ENCODE results near the gene ZNF333. TPM values are rescaled to one million over a fixed set of nuclear protein-coding genes. Genes with fewer than 3 reads are reported as not detected.

The ZNF333 gene
- total RNA-seq, 2 donors from 2014 or later: 17.3 to 27.5 TPM

DNA sequence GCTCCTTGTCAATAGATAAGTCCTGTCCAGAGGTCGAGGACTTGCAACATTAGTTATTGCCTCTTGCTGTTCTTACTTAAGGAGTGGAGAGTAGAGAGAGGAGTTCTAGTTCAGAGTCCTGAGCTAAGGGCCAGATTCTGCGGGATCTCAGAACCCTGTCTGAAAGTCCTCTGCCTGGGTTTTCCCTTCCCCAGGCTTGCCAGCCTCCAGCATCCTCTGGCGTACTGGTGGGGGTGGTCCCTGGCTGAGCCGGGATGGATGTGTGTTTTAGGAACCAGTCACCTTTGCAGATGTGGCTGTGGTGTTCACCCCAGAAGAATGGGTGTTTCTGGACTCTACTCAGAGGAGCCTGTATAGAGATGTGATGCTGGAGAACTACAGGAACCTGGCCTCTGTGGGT, 26.0 kb downstream of the ZNF333 start:
- ATAC-seq (replicated peaks in 1 of 2): no peak
- Mint-ChIP-seq H3K4me1 (ENCODE audit: low read depth) (no peaks in the 10 kb centered on the region), H3K36me3 (ENCODE audit: insufficient read depth in 2 of 2) (peaks cover 61 to 85% of the 10 kb centered on the region in 2 donors), H3K9me3 (peaks cover 25 to 42% of the 10 kb centered on the region in 2 donors), H3K27ac (no peak overlapping the region), H3K4me3 (no peak overlapping the region), H3K27me3 (ENCODE audit: low read depth) (no peaks in the 10 kb centered on the region)
- no peak for DNase-seq

DNA sequence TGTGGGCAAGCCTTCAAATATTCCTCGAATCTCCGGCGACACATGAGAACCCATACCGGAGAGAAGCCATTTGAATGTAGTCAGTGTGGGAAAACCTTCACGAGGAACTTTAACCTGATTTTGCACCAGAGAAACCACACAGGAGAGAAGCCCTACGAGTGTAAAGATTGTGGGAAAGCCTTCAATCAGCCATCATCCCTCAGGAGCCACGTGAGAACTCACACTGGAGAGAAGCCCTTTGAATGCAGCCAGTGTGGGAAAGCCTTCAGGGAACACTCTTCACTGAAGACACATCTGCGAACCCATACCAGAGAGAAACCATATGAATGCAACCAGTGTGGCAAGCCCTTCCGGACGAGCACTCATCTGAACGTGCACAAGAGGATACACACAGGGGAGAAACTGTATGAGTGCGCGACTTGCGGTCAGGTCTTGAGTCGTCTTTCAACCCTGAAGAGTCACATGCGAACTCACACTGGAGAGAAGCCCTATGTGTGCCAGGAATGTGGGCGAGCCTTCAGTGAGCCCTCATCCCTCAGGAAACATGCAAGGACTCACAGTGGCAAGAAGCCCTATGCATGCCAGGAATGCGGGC, 28.8 kb downstream of the ZNF333 start:
- no peaks in the 10 kb centered on the region for H3K4me1 Mint-ChIP-seq (ENCODE audit: low read depth)
- no peaks in the 10 kb centered on the region for H3K27me3 Mint-ChIP-seq (ENCODE audit: low read depth)
- peaks cover 25 to 37% of the 10 kb centered on the region in 2 donors for H3K9me3 Mint-ChIP-seq
- DNase-seq: no peak
- H3K4me3 Mint-ChIP-seq: no peak overlapping the region
- H3K36me3 Mint-ChIP-seq (ENCODE audit: insufficient read depth in 2 of 2): peaks cover 60 to 84% of the 10 kb centered on the region in 2 donors
- ATAC-seq (replicated peaks in 1 of 2): no peak
- H3K27ac Mint-ChIP-seq: no peak overlapping the region

DNA sequence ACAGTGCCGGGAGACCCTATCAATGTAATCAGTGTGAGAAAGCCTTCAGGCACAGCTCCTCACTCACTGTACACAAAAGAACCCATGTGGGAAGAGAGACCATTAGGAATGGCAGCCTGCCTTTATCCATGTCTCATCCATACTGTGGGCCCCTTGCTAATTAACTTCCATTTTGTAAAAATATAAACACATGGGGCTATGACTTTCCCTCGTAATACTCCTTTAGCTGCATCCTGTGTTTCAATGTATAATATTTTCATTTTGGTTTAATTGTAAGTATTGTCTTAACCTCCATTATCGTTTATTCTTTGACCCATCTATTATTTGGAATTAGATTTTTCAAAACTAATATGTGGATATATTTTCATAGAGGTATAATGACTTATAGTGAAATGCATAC, 29.3 kb downstream of the ZNF333 start:
- H3K4me1 Mint-ChIP-seq (ENCODE audit: low read depth): no peaks in the 10 kb centered on the region
- ATAC-seq (replicated peaks in 1 of 2) (no peak), DNase-seq (no peak)
- no peaks in the 10 kb centered on the region for H3K27me3 Mint-ChIP-seq (ENCODE audit: low read depth)
- no peak overlapping the region for H3K27ac Mint-ChIP-seq
- peaks cover 27 to 38% of the 10 kb centered on the region in 2 donors for H3K9me3 Mint-ChIP-seq
- H3K36me3 Mint-ChIP-seq (ENCODE audit: insufficient read depth in 2 of 2): peaks cover 56 to 80% of the 10 kb centered on the region in 2 donors
- H3K4me3 Mint-ChIP-seq: no peak overlapping the region

DNA sequence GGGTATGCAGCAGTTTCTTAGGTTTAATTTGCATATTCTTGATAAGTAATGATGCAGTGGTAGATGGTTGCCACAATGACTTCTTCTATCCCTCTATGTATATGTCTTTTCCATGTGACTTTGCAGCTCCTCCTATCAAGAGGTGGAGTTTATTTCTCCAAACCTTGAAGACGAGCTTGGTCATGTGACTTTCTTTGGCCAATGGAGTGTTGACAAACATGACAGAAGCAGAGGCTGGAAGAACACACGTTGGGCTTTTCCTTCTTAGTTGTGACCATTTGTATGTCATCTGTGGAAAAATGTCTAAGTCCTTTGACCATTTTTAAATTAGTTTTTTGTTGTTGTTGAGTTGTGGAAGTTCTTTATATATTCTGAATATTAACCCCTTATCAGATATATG, 32.3 kb downstream of the ZNF333 start:
- DNase-seq (no peak), ATAC-seq (replicated peaks in 1 of 2) (no peak)
- Mint-ChIP-seq H3K4me1 (ENCODE audit: low read depth) (no peaks in the 10 kb centered on the region), H3K9me3 (peaks cover 27 to 41% of the 10 kb centered on the region in 2 donors), H3K4me3 (no peak overlapping the region), H3K36me3 (ENCODE audit: insufficient read depth in 2 of 2) (peaks cover 46 to 65% of the 10 kb centered on the region in 2 donors), H3K27me3 (ENCODE audit: low read depth) (no peaks in the 10 kb centered on the region), H3K27ac (no peak overlapping the region)

DNA sequence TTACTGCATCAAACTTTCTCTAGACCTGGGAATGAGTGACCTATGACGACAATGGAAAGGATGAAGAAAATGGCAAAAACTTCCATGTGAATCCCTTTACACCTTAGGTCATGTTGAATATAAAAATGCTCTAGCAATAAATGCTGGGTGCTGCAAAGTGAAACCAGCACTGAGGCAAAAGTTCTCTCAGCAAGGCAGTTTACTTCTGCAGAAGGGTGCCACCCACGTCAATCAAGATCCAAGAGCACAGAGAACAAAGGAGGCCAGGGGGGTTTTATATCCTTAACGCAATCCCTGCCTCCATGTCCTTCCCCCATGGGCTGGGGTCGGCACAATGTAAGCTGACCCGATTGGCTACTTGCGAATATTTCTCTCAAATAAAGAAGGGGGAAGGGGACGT, 38.7 kb downstream of the ZNF333 start:
- peaks cover 21 to 33% of the 10 kb centered on the region in 2 donors for H3K9me3 Mint-ChIP-seq
- H3K27ac Mint-ChIP-seq: no peak overlapping the region
- H3K36me3 Mint-ChIP-seq (ENCODE audit: insufficient read depth in 2 of 2): peaks cover 20 to 26% of the 10 kb centered on the region in 2 donors
- no peaks in the 10 kb centered on the region for H3K4me1 Mint-ChIP-seq (ENCODE audit: low read depth)
- no peaks in the 10 kb centered on the region for H3K27me3 Mint-ChIP-seq (ENCODE audit: low read depth)
- DNase-seq (no peak), ATAC-seq (replicated peaks in 1 of 2) (no peak)
- no peak overlapping the region for H3K4me3 Mint-ChIP-seq

DNA sequence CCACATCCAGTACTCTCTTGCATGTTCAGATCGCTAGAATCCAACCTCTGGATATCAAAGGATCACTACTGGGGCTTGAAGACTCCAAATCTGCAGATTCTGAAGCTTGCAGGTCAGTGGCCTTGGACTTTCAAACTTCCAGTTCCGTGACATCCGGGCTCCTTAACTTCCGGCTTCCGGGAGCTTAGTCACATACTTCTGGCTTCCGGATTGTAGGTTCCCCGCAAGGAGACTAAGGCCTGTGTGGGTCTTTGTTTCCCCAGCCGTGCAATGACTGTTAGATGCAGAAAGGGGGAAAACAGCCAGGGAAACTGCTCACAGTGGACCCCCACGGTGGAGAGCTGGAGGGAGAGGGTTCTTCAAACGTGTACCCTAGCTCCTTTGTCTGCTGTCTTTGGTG, 41.4 kb downstream of the ZNF333 start:
- peaks cover 13 to 19% of the 10 kb centered on the region in 2 donors for H3K36me3 Mint-ChIP-seq (ENCODE audit: insufficient read depth in 2 of 2)
- H3K27me3 Mint-ChIP-seq (ENCODE audit: low read depth): no peaks in the 10 kb centered on the region
- no peak overlapping the region for H3K27ac Mint-ChIP-seq
- peaks cover 15 to 20% of the 10 kb centered on the region in 2 donors for H3K9me3 Mint-ChIP-seq
- no peak for ATAC-seq (replicated peaks in 1 of 2)
- no peaks in the 10 kb centered on the region for H3K4me1 Mint-ChIP-seq (ENCODE audit: low read depth)
- DNase-seq: no peak
- H3K4me3 Mint-ChIP-seq: no peak overlapping the region

DNA sequence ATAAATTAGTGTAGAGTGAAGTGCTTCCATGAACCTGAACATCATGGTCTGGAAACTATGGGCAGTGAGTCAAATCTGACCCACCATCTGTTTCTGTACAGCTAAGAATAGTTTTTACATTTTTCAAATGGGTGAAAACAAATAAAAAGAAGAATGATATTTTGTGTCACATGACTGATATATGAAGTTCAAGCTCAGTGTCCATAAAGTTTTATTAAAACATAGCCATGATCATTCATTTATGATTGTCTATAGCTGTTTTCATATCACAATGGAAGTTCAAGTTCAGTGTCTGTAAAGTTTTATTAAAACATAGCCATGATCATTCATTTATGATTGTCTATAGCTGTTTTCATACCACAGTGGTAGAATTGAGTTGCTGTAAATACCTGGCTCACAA, 42.7 kb downstream of the ZNF333 start:
- DNase-seq: no peak
- H3K4me3 Mint-ChIP-seq: no peak overlapping the region
- H3K27ac Mint-ChIP-seq: no peak overlapping the region
- peaks cover 9 to 13% of the 10 kb centered on the region in 2 donors for H3K9me3 Mint-ChIP-seq
- no peak for ATAC-seq (replicated peaks in 1 of 2)
- no peaks in the 10 kb centered on the region for H3K4me1 Mint-ChIP-seq (ENCODE audit: low read depth)
- no peaks in the 10 kb centered on the region for H3K27me3 Mint-ChIP-seq (ENCODE audit: low read depth)
- peaks cover 7 to 13% of the 10 kb centered on the region in 2 donors for H3K36me3 Mint-ChIP-seq (ENCODE audit: insufficient read depth in 2 of 2)

DNA sequence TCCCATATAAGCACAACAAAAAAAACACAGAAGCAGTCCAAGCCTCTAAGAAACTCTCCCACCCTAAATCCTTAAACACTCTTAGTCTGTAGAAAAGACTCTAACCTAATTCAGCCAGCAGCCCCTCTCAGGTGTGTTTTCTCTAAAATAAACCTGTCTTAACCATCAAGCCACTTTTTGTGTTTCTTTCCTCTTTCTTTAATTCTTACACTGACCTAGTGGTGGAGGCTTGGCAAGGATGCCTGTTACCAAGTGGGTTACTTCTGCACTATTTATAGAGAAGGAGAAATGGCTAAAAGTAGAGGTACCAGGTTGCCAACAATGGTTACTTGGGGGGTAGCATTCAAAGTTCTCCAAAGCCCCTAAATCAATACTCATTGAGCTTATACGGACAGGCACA, 43.7 kb downstream of the ZNF333 start:
- DNase-seq (no peak), ATAC-seq (replicated peaks in 1 of 2) (no peak)
- Mint-ChIP-seq H3K4me3 (no peak overlapping the region), H3K9me3 (peaks cover 6 to 8% of the 10 kb centered on the region in 2 donors), H3K27ac (no peak overlapping the region), H3K36me3 (ENCODE audit: insufficient read depth in 2 of 2) (peaks cover 3 to 8% of the 10 kb centered on the region in 2 donors), H3K27me3 (ENCODE audit: low read depth) (no peaks in the 10 kb centered on the region), H3K4me1 (ENCODE audit: low read depth) (no peaks in the 10 kb centered on the region)

DNA sequence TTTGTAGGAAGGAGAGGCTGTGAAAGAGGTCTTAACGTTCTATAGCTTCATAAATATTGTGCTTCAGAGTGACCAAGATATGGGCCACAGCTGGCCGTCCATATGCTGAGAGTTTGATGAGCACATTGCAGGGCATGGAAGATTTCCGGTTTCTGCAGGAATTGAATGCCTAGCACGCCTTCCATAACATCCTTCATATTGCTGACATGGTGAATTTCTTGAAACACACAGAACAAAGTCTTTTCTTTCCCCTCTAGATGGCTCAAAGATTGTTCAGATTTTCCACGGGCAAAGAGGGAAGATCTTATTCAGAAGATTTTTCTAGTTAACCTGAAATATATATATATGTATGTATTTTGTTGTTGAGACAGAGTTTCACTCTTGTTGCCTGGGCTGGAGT, 46.1 kb downstream of the ZNF333 start:
- H3K4me1 Mint-ChIP-seq (ENCODE audit: low read depth): no peaks in the 10 kb centered on the region
- H3K36me3 Mint-ChIP-seq (ENCODE audit: insufficient read depth in 2 of 2): peaks cover 0 to 2% of the 10 kb centered on the region in 2 donors
- no peak overlapping the region for H3K27ac Mint-ChIP-seq

DNA sequence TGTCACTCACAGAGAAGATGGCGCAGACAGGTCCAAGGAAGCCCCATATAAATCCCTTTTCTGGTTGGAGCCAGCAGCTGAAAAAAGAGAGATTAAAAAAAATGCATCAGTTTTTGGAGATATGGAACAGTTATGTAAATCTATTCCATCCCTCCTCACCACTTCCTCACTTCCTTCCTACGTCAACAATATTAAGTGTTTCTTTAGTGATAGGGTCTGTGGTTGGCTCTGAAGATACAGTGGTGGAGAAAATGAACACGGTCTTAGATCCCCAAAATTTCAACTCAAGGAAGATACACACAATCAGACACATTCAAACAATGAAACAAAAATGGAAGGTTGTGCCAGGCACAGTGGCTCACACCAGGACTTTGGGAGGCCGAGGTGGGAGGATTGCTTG, 57.0 kb downstream of the ZNF333 start:
- H3K27me3 Mint-ChIP-seq (ENCODE audit: low read depth): no peaks in the 10 kb centered on the region
- H3K4me3 Mint-ChIP-seq: no peak overlapping the region
- H3K4me1 Mint-ChIP-seq (ENCODE audit: low read depth): no peaks in the 10 kb centered on the region
- ATAC-seq (replicated peaks in 1 of 2) (no peak), DNase-seq (no peak)
- H3K27ac Mint-ChIP-seq: no peak overlapping the region
- peaks cover 0 to 2% of the 10 kb centered on the region in 2 donors for H3K9me3 Mint-ChIP-seq
- no peaks in the 10 kb centered on the region for H3K36me3 Mint-ChIP-seq (ENCODE audit: insufficient read depth in 2 of 2)

More for the DNA sequence above, 46.1 kb downstream of the ZNF333 start:
- no peak for ATAC-seq (replicated peaks in 1 of 2)
- no peak for DNase-seq
- H3K9me3 Mint-ChIP-seq: peaks cover 2 to 3% of the 10 kb centered on the region in 2 donors
- H3K27me3 Mint-ChIP-seq (ENCODE audit: low read depth): no peaks in the 10 kb centered on the region
- H3K4me3 Mint-ChIP-seq: no peak overlapping the region

DNA sequence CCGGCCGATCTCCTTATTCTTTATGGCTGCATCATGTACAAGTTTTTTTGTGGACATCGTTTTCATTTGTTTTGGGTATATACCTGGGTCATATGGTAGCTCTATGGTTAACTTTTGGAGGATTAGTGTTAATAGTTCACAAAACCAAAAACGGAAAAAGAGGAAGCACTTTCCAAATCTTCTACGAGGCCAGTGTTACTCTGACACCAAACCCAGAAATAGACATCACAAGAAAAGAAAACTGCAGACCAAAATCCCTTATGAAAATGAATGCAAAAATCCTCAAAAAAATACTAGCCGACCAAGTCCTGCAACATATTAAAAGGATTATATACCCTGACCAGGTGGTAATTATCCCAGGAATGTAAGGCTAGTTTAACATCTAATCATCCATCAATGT, 58.8 kb downstream of the ZNF333 start:
- H3K4me1 Mint-ChIP-seq (ENCODE audit: low read depth): no peaks in the 10 kb centered on the region
- H3K9me3 Mint-ChIP-seq: peaks cover 0 to 2% of the 10 kb centered on the region in 2 donors
- no peak for DNase-seq
- no peaks in the 10 kb centered on the region for H3K27me3 Mint-ChIP-seq (ENCODE audit: low read depth)
- no peak overlapping the region for H3K27ac Mint-ChIP-seq
- H3K4me3 Mint-ChIP-seq: no peak overlapping the region
- H3K36me3 Mint-ChIP-seq (ENCODE audit: insufficient read depth in 2 of 2): no peaks in the 10 kb centered on the region
- ATAC-seq (replicated peaks in 1 of 2): no peak

DNA sequence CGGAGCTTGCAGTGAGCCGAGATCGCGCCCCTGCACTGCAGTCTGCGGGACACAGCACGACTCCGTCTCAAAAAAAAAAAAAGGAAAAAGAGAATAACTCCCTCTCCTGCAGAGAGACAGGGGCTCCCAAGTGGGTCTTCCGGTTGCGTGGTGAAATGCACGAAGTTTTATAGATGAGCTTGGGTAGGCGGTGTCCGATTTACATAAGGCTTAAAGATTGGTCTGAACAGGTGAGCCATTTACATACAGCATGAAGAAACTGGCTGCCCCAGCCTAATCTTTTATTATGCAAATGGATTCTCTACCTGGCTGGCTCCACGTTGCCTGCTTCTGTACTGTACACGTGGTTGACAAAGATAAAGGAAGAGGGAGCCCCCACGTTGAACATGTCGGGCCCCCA, 69.0 kb downstream of the ZNF333 start:
- Mint-ChIP-seq H3K9me3 (no peaks in the 10 kb centered on the region), H3K27me3 (ENCODE audit: low read depth) (peaks cover 5% of the 10 kb centered on the region), H3K36me3 (ENCODE audit: insufficient read depth in 2 of 2) (no peaks in the 10 kb centered on the region), H3K4me3 (no peak overlapping the region), H3K27ac (no peak overlapping the region), H3K4me1 (ENCODE audit: low read depth) (no peaks in the 10 kb centered on the region)
- ATAC-seq (replicated peaks in 1 of 2): no peak
- DNase-seq: no peak

DNA sequence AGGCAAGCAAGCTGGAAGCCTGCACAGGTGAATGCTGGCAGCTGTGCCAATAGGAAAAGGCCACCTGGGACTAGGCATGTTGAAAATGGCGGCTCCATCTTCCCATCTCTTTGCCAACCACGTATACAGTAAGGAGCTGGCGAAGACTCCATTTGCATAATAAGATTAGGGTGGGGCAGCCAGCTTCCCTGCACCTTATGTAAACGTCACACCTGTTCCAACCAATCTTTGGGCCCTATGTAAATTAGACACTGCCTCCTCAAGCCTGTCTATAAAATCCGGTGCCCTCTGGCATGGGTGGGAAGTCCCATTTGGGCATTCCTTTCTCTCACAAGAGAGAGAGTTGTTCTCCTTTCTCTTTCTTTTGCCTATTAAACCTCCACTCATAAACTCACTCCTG, 71.8 kb downstream of the ZNF333 start:
- Mint-ChIP-seq H3K27me3 (ENCODE audit: low read depth) (peaks cover 18% of the 10 kb centered on the region), H3K27ac (no peak overlapping the region), H3K4me3 (no peak overlapping the region), H3K9me3 (no peaks in the 10 kb centered on the region), H3K36me3 (ENCODE audit: insufficient read depth in 2 of 2) (no peaks in the 10 kb centered on the region), H3K4me1 (ENCODE audit: low read depth) (no peaks in the 10 kb centered on the region)
- DNase-seq: no peak
- ATAC-seq (replicated peaks in 1 of 2): no peak

DNA sequence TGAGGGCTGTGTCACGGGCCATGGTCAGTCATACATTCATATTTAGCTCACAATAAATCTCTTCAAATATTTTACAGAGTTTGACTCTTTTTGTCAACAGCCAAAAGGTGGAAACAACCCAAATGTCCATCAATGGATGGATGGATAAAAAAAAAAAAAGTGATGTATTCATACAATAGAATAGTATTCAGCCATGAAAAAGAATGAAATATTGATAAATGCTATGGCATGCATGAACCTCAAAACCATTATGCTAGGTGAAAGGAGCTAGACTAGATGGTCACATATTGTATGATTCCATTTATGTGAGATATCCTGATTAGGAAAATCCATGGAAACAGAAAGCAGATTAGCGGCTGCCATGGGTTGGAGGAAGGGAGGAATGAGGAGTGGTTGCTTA, 72.3 kb downstream of the ZNF333 start:
- H3K4me3 Mint-ChIP-seq: no peak overlapping the region
- H3K4me1 Mint-ChIP-seq (ENCODE audit: low read depth): no peaks in the 10 kb centered on the region
- H3K27me3 Mint-ChIP-seq (ENCODE audit: low read depth): peaks cover 19% of the 10 kb centered on the region
- no peak overlapping the region for H3K27ac Mint-ChIP-seq
- no peaks in the 10 kb centered on the region for H3K9me3 Mint-ChIP-seq
- no peak for ATAC-seq (replicated peaks in 1 of 2)
- no peak for DNase-seq
- no peaks in the 10 kb centered on the region for H3K36me3 Mint-ChIP-seq (ENCODE audit: insufficient read depth in 2 of 2)
